Peyer's patch (tissue), 4 donors: ENCODE data around the gene EDEM1.
"Not testable (repeated sequence)": the region's sequence is repeated elsewhere in the genome, so short reads cannot be mapped to it uniquely, and the experiment has no call there.

Source experiments
- POLR2A ChIP-seq, 2 donors: fragments of 450-650 bp; IDR thresholded peaks; one replicate each; pipeline ENCODE4 v1.5.1; 2017; ENCODE audit warnings: antibody characterized with exemption in 2 of 2, mild to moderate bottlenecking in 2 of 2, moderate library complexity in 2 of 2
- TF ChIP-seq, protein P1 (sequence below), 6 experiments: fragments of 450-650 bp in 4 of 6; fragments of 200-600 bp in 2 of 6; sonication (generic) in 1 of 6; IDR thresholded peaks; one replicate each; pipeline ENCODE4 v1.5.1; 2017 to 2019; ENCODE audit warnings: antibody characterized with exemption in 6 of 6, mild to moderate bottlenecking in 3 of 6, moderate library complexity in 1 of 6

DNA sequence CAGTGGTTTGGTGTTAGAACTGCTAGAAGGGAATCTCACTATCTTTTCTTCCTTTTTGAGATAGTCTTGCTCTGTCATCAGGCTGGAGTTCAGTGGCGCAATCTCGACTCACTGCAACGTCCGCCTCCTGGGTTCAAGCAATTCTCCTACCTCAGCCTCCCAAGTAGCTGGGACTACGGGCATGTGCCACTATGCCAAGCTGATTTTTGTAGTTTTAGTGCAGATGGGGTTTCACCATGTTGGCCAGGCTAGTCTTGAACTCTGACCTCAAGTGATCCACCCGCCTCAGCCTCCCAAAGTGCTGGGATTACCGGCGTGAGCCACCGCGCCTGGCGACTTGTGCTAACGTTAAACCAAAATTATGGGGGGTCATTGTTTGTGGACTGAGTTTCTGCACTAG, 3.8 kb upstream of the EDEM1 start:
- TF ChIP-seq, protein P1, sequence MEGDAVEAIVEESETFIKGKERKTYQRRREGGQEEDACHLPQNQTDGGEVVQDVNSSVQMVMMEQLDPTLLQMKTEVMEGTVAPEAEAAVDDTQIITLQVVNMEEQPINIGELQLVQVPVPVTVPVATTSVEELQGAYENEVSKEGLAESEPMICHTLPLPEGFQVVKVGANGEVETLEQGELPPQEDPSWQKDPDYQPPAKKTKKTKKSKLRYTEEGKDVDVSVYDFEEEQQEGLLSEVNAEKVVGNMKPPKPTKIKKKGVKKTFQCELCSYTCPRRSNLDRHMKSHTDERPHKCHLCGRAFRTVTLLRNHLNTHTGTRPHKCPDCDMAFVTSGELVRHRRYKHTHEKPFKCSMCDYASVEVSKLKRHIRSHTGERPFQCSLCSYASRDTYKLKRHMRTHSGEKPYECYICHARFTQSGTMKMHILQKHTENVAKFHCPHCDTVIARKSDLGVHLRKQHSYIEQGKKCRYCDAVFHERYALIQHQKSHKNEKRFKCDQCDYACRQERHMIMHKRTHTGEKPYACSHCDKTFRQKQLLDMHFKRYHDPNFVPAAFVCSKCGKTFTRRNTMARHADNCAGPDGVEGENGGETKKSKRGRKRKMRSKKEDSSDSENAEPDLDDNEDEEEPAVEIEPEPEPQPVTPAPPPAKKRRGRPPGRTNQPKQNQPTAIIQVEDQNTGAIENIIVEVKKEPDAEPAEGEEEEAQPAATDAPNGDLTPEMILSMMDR (IDR thresholded peaks at IDR 0.05) = not testable (repeated sequence)
- not testable (repeated sequence) for TF ChIP-seq POLR2A (IDR thresholded peaks at IDR 0.05)
